ENCODE results near the gene TMEM79.

GRCh38 chr1:156263288-156263655, 20.9 kb upstream of the TMEM79 start:
- no peak for TF ChIP-seq CTCF (conservative IDR thresholded peaks at IDR 0.05; ENCODE audit: low read length)
- no peak for TF ChIP-seq EZH2phosphoT487 (IDR thresholded peaks at IDR 0.05; ENCODE audit: borderline replicate concordance, low read depth, low read length)
